Sigmoid colon (tissue), 4 donors: ENCODE data around the gene DCAF7.
A peak's percentile ranks its signal among the peaks of the same experiment; 100 is the strongest.

ENCODE experiments used
- CTCF ChIP-seq, 4 experiments: fragments of 450-650 bp in 3 of 4; fragments of 200-600 bp in 1 of 4; IDR thresholded peaks; one replicate each; pipeline ENCODE4 v1.5.1; 2016 to 2019; ENCODE audit warnings: antibody characterized with exemption in 4 of 4, mild to moderate bottlenecking in 3 of 4, moderate library complexity in 2 of 4
- EP300 ChIP-seq, 4 donors: sonication (generic); formaldehyde crosslinking; IDR thresholded peaks; one replicate each; pipeline ENCODE4 v1.6.1; 2017; ENCODE audit warnings: antibody characterized with exemption in 4 of 4
- POLR2AphosphoS5 ChIP-seq, 4 donors: sonication (generic); formaldehyde crosslinking; IDR thresholded peaks; one replicate each; pipeline ENCODE4 v1.6.1; 2017; ENCODE audit warnings: antibody characterized with exemption in 4 of 4

- TF ChIP-seq CTCF (IDR thresholded peaks at IDR 0.05) (no peak), POLR2AphosphoS5 (IDR thresholded peaks at IDR 0.05) (peak; percentile 66 to 86 (median 79)), EP300 (IDR thresholded peaks at IDR 0.05) (no peak)
These were observed at the start of gene DCAF7 for GRCh38 chr17:63549946-63550816.
